Uterus (tissue), 2 donors: Measurements from ENCODE around the gene ACTRT2.

ENCODE experiments used
- CTCF ChIP-seq, 4 experiments: fragments of 200-600 bp in 2 of 4; fragments of 450-650 bp in 2 of 4; sonication (generic) in 2 of 4; IDR thresholded peaks; one replicate each; pipeline ENCODE4 v1.5.1; 2016 to 2019; ENCODE audit warnings: antibody characterized with exemption in 4 of 4, mild to moderate bottlenecking in 2 of 4, moderate library complexity in 1 of 4
- POLR2A ChIP-seq, 2 donors: fragments of 450-650 bp; IDR thresholded peaks; one replicate each; pipeline ENCODE4 v1.6.1; 2016; ENCODE audit warnings: antibody characterized with exemption in 2 of 2, mild to moderate bottlenecking in 1 of 2, moderate library complexity in 1 of 2

DNA sequence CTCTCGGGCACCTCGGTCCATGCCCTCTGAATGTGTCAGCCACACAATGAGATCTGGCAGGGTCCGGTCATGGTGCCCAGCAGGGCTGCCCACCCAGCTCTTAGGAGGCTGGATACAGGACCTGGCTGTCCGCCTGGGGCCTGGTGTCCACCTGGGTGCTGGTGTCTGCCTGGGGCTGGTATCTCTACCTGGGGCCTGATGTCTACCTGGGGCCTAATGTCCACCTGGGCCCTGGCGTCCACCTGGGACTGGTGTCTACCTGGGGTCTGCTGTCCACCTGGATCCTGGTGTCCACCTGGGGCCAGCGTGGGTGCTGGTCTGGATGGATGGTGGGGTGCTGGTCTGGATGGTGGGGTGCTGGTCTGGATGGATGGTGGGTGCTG is 45.1 kb upstream of the ACTRT2 start:
- TF ChIP-seq CTCF (IDR thresholded peaks at IDR 0.05) (no peak), POLR2A (IDR thresholded peaks at IDR 0.05) (no peak)
